ENCODE results near the gene SEC16B.
A peak's percentile ranks its signal among the peaks of the same experiment; 100 is the strongest.
"Not testable (repeated sequence)": the region's sequence is repeated elsewhere in the genome, so short reads cannot be mapped to it uniquely, and the experiment has no call there.

The SEC16B gene, protein sequence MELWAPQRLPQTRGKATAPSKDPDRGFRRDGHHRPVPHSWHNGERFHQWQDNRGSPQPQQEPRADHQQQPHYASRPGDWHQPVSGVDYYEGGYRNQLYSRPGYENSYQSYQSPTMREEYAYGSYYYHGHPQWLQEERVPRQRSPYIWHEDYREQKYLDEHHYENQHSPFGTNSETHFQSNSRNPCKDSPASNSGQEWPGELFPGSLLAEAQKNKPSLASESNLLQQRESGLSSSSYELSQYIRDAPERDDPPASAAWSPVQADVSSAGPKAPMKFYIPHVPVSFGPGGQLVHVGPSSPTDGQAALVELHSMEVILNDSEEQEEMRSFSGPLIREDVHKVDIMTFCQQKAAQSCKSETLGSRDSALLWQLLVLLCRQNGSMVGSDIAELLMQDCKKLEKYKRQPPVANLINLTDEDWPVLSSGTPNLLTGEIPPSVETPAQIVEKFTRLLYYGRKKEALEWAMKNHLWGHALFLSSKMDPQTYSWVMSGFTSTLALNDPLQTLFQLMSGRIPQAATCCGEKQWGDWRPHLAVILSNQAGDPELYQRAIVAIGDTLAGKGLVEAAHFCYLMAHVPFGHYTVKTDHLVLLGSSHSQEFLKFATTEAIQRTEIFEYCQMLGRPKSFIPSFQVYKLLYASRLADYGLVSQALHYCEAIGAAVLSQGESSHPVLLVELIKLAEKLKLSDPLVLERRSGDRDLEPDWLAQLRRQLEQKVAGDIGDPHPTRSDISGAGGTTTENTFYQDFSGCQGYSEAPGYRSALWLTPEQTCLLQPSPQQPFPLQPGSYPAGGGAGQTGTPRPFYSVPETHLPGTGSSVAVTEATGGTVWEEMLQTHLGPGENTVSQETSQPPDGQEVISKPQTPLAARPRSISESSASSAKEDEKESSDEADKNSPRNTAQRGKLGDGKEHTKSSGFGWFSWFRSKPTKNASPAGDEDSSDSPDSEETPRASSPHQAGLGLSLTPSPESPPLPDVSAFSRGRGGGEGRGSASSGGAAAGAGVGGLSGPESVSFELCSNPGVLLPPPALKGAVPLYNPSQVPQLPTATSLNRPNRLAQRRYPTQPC

DNA sequence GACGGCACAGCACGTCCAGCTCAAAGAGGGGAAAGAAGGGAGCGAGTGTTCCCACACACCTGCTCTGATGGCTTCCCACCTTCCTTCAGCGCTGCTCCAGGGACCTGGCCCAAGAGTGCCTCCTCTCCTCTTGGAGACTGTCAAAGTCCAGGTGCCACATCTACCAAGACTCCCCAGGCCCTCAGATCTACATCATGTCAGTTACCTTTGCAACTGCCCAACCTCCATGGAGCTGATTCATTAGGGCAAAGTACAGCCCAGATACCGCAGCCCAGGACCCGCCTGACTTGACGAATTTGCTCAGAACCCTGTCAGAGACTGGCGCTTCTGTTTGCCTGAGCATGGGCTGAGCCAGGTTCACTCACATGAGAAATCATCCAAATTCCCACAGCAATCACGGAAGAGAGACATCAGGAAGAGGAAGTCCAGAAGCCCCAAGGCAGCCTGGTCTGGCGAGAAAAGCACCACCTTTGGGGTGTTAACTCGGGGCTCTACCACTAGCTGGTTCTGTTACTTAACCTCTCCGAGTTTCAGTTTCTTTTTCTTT lies at the start of gene SEC16B:
SEC16B (minus strand) TSS at position 234 of the 547 bp plus-strand sequence. CDS start 2,077 bp downstream, outside the sequence.
- DNase-seq, result no peak

DNA sequence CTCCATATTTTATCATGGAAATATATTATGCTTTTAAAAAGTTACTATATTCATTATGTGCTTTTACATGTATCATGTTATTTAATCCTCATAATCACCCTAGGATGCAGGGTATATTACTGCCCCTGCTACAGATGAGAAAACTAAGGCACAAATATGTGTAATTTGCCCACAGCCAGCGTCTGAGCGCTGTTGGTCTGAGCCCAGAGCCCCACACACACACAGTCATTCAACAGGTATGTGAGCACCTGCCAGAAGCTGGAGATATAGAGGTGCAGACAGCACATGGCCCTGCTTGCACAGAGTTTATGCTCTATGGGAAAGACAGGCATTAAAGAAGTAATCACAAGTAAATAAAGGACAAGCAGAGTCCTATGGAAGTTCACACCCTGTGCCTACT lies 49.8 kb upstream of the SEC16B start:
- DNase-seq, result no peak

GRCh38 chr1:178019208-178019607 lies 49.4 kb upstream of the SEC16B start:
- no peak for DNase-seq

- DNase-seq, result no peak
Observed at GRCh38 chr1:178017517-178017916, 47.7 kb upstream of the SEC16B start.

DNA sequence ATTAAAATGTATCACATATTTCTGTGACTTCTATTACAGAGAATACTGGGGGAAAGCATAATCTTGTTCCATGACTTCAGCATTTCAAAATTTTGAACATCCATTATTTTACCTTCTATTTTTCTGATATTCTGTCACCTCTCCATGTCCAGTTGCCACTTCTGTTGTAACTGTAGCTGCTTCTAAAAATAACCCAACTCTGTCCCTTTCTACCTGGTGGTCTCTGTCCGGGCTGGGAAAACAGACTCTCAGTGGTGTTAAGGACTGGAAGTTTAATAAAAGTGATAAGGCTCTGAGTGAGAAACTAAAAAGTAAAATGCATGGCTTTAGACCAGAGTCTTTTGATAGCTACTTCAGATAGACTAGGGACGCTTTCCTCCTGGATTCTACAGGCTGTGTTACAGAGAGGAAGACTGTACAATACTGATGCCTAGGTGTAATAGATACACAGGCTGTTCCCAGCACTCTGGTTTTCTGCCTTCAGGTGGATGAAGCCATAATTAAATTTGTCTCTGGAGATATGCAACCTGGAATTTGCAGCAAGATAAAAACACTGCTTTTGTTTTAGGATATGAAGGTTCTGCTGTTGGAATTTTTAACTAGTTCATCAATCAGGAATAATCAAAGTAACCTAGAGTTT lies 42.1 kb upstream of the SEC16B start:
- peak; percentile 31 for DNase-seq

- no peak for DNase-seq
Observed at GRCh38 chr1:178011465-178011828, 41.6 kb upstream of the SEC16B start.

- DNase-seq, result peak; percentile 43
Observed at GRCh38 chr1:178010674-178011464, 41.0 kb upstream of the SEC16B start.

DNA sequence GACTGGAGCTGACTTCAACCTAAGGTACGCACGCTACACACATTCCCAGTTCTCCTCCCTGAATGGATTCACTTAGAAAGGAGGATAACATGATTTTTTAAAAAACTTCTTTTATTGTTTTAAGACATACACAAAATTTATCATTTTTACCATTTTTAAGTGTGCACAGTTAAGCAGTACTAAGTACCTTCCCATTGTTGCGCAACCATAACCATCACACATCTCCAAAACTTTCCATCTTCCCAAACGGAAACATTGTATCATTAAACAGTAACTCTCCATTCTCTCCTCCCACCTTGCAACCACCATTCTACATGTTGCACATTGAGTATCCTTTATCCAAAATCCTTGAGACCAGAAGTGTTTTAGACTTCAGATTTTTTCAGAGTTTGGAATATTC lies 36.2 kb upstream of the SEC16B start:
- DNase-seq, result no peak

GRCh38 chr1:178005450-178005849 lies 35.6 kb upstream of the SEC16B start:
- no peak for DNase-seq

DNA sequence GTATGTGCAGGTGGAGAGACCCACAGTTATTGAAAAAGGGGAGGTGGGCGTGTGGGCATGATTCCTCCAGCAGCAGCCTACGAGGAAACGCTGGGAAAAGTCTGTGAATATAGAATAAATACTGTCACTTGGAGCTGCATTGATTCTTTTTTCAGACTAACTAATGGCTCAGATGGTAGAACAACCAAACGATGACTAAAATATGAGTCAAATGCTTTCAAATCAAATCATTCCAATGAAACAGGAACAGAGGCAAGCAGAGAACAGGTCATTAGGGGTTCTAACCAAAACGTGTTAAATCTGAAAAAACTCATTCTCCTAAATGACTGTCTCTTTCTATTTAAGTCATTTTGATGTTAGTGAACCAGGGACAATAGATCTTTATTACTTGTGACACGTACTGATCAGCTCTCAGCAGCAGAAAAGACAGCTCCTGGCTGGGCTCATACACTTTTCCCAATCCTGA lies 35.1 kb upstream of the SEC16B start:
- DNase-seq, result no peak

DNA sequence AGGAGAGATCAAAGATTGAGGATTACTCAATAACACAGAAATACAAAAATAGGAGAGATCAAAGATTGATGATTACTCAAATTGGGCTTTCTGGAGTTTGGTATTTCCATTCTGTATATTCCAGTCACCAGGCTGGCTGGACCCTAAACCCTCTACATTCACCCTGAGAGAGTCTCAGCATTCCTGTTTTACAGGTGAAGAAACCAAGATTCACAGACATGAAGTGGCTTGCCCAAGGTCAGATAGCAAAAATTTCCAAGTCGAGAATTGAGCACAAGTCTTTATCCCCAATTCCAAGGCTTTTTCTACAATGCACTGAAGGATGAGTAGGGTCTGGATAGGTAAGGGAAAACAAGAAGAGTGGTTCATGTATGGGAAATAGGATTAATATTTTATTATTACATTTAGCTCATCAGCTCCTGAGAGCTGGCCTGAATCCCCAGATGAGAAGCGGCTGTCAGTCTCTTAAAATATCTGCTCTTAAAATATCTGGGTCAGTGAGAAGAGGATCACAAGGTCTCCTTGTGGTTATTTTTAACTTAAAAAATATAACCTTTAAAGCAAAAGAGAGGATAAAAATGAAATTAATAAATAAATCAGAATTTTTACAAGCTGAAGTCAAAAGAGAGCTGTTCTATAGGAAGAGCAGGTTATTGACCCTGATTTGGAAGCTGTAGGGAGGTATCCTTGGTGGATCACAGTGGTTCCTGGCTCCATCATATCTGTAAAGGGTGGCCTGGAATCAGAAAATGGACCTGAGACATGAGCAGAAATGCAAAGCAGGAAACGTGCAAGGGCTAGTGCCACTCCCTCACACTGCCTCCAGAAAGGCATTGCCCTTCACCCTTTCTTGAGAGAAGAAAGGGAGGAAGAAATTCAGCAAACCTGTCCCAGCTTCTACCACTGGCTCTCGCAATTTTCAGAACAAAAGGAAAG lies 29.1 kb upstream of the SEC16B start:
- DNase-seq, result no peak

DNA sequence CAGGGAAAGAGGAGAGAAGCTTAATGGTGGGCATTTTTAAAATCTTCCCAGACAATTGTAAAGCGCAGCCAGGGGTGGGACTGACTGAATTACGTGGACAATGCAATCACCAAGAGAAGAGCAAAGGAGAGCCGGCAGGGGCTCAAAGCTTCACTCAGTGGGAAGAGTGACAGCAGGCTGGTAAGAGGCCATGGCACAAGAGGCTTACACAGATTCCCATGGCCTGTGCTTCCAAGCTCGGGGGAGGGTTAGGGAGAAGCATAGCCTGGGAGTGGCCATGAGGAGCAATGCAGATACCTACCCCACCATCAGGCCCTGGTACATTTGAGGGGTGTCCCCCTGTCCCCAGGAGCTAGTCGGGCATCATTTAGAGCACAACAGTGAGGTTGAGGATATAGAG lies 27.1 kb upstream of the SEC16B start:
- DNase-seq, result no peak

- no peak for DNase-seq
Observed at GRCh38 chr1:177995369-177995768, 25.5 kb upstream of the SEC16B start.

DNA sequence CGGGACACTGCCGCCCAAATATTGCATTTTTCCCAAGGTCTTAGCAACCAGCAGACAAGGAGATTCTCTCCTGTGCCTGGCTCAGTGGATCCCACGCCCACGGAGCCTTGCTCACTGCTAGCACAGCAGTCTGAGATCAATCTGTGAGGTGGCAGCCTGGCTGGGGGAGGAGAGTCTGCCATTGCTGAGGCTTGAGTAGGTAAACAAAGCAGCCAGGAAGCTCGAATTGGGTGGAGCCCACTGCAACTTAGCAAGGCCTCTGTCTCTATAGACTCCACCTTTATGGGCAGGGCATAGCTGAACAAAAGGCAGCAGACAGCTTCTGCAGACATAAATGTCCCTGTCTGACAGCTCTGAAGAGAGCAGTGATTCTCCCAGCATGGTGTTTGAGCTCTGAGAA lies 16.4 kb upstream of the SEC16B start:
- not testable (repeated sequence) for DNase-seq

DNA sequence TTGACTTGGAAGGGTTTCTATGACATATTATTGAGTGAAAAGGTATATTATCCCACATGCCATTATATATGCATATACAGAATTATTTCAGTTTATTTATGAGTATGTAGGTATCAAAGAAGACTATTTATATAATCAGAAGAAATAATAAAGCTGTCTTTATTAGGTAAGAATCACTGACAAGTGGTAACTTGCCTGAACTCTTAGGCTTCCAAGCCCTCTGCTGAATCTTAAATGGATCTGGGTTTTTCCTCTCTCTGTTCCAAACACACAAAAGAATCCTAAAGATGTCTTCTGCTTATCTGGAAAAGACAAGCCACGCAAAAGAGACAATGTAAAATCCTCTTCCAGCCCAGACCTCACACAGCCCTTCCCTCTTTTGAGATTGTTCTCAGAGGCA lies 14.9 kb upstream of the SEC16B start:
- no peak for DNase-seq

DNA sequence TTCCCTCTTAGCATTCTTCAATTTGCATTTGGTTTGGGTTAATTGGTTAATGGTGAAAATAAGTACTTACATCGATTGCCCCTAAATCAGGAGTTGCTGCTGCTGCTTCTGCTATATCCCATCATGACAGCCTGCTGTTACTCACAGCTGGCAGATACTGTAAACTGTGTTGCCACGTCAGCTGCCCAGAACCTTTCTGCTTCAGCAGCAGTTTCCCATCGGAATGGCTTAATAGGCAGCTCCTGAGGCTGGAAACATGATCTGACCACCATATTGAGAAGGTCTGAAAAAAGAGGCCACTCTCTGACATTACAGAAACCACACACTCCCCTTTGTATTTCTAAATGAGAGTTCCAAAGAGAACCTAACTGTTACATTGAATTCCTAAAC lies 14.3 kb upstream of the SEC16B start:
- DNase-seq, result no peak

DNA sequence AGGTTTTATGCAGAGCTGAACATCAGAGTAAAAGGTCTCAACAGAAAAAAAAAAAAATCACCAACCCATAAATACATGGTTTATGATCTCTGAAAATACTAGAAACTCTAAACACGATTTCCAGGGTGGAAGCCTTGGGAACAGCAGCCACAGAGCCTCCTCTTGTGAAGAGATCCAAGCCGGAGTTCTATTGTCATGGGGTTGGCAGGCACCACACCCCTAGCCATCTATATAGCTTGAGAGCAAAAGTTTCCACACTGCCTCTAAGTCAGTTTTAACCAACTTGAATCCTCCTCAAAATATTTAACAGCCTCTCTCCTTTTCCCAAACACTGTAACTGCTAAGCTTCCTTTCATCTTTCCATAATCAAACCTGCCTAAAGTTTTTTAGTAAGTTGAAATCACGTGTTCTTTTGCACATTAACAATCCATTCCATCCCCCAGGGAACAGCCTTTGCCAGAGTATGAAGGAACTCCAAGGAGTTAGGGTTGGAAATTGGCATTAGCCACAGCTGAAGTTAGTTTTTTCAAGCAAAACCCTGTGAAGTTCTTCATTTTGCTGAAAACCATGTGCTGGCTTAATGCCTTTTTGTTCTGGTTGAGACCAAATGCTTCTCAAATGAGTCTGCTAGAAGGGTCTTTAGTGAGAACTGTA lies 13.8 kb upstream of the SEC16B start:
- DNase-seq, result no peak

GRCh38 chr1:177983077-177983476 lies 13.2 kb upstream of the SEC16B start:
- no peak for DNase-seq

DNA sequence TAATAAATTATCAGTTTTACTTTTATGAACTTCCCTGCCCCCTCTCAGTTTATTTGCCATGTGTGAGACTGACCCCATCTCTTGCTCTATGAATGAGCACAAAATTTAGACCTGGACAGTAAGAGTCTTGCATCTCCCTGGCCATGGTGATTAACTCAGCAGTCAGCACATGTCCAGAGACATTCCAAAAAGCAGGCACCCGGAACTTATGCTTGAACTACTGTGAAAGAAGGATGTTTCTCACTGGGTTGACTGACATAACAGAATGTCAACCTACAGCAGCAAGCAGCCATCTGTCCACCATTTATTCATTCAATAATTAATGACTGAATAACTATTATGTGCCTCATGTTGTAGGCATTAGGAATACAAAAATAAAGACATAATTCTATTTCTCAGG lies 11.3 kb upstream of the SEC16B start:
- no peak for DNase-seq

DNA sequence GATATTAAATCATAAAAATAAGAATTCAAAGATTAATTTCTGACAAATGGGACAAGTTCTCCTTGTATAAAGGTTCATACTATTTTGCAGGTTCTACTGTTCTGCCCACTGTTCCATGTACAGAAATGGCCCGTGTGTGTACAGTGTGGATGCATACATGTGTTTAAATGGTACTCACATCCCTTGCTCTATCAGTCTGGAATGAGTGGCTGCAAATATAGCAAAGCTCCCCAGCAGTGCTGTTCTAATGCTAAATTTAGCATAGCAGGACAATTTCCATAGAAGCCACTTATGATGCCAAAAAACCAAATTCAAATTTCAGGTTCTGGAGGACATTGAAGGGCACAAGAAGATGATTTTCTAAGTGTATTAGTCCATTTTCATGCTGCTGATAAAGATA lies 9.4 kb upstream of the SEC16B start:
- DNase-seq, result no peak

All from NCI-H526 treated with DMSO at 0.1 percent for 48 hours (cell line).